Measurements from ENCODE around the gene SMIM24. TPM values are rescaled to one million over a fixed set of nuclear protein-coding genes. Genes with fewer than 3 reads are reported as not detected.

SMIM24 gene
- total and polyA plus RNA-seq, 2 experiments from 2014 or later = 0.22 to 0.63 TPM

DNA sequence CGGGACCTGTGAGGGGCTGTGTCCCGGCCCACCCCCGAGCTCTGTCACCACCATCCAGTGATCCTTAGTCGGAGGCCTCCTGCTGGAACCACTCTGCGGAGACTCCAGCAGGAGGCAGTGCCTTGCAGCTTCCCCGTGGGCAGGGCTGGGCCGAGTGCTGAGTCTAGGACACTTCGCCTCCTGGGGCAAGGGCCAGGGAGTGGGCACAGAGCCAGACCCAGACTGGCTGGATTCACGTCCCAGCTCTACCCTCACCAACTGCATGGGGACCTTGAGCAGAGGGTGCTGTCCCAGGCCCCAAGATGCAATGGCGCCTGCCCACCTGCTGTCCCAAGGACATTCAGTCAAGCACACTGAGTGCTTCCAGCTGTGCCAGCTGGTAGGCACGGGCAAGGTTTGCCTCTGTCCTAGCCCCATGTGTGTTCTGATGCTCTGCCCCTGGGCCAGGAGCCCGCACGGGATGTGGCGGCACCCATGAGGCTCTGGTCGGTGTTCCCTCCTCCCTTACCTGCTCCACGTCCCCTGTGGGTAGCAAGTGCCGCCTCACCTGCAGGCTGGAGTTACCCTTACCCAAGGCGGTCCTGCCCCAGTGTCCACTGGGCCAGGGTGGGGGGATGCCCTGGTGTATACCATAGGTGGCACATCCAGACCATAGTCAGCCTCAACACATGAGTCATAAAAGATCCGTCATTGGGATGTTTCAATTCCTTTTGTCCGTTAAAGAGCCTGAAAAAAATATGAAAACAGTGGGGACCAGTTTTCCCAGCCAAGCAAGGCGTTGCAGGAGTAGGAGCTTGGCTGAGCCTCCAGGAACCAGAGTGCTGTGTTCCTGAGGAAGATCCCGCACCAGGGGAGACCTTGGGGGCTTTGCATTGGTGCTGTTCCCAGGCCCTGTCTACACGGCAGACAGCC is 33.2 kb upstream of the SMIM24 start:
- DNase-seq (ENCODE audit: low read depth in 1 of 2, low spot score in 1 of 2) = no peak
- TF ChIP-seq, protein P1, sequence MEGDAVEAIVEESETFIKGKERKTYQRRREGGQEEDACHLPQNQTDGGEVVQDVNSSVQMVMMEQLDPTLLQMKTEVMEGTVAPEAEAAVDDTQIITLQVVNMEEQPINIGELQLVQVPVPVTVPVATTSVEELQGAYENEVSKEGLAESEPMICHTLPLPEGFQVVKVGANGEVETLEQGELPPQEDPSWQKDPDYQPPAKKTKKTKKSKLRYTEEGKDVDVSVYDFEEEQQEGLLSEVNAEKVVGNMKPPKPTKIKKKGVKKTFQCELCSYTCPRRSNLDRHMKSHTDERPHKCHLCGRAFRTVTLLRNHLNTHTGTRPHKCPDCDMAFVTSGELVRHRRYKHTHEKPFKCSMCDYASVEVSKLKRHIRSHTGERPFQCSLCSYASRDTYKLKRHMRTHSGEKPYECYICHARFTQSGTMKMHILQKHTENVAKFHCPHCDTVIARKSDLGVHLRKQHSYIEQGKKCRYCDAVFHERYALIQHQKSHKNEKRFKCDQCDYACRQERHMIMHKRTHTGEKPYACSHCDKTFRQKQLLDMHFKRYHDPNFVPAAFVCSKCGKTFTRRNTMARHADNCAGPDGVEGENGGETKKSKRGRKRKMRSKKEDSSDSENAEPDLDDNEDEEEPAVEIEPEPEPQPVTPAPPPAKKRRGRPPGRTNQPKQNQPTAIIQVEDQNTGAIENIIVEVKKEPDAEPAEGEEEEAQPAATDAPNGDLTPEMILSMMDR (IDR thresholded peaks at IDR 0.05; ENCODE audit: low read depth, low read length) = no peak
- Histone ChIP-seq H3K27me3 (no peaks in the 10 kb centered on the region), H3K4me1 (ENCODE audit: low read depth) (no peaks in the 10 kb centered on the region), H3K4me3 (no peak overlapping the region), H3K9me3 (ENCODE audit: low read depth) (no peaks in the 10 kb centered on the region), H3K36me3 (no peaks in the 10 kb centered on the region), H3K27ac (no peak overlapping the region)

DNA sequence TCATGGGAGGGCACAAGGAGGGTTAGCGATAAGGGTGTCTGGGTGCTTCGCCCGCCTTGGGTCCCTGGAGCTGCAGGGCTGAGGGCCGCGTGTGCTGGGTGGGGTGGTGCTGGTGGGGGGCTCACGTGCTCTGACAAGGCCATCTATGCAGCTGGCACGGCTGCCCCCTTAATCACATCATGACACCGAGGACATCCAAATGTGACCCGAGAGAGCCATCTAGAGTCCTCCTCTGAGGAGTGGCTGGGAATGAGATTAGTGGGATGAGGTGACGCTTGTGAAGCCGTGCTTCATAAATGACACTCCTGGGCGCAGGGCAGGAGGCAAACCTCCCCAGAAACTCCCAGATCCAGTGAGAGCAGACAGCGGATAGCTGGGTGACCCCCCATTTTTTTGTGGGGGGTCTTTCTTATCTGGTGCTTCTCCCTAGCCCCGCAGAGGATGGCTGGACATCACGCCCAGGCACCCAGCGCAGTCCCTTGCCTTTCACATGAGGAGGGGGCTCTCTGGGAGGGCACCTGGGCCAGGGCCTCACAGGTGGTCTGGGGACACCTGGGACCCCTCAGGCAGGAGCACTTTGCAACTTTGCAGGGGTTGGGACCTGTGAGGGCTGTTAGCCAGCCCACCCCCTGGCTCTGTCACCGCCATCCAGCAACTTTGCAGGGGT is 32.4 kb upstream of the SMIM24 start:
- Histone ChIP-seq H3K27me3 (no peaks in the 10 kb centered on the region), H3K36me3 (no peaks in the 10 kb centered on the region), H3K27ac (no peak overlapping the region), H3K4me1 (ENCODE audit: low read depth) (no peaks in the 10 kb centered on the region), H3K4me3 (no peak overlapping the region), H3K9me3 (ENCODE audit: low read depth) (no peaks in the 10 kb centered on the region)
- TF ChIP-seq, protein P1 (IDR thresholded peaks at IDR 0.05; ENCODE audit: low read depth, low read length) = no peak
- no peak for DNase-seq (ENCODE audit: low read depth in 1 of 2, low spot score in 1 of 2)

DNA sequence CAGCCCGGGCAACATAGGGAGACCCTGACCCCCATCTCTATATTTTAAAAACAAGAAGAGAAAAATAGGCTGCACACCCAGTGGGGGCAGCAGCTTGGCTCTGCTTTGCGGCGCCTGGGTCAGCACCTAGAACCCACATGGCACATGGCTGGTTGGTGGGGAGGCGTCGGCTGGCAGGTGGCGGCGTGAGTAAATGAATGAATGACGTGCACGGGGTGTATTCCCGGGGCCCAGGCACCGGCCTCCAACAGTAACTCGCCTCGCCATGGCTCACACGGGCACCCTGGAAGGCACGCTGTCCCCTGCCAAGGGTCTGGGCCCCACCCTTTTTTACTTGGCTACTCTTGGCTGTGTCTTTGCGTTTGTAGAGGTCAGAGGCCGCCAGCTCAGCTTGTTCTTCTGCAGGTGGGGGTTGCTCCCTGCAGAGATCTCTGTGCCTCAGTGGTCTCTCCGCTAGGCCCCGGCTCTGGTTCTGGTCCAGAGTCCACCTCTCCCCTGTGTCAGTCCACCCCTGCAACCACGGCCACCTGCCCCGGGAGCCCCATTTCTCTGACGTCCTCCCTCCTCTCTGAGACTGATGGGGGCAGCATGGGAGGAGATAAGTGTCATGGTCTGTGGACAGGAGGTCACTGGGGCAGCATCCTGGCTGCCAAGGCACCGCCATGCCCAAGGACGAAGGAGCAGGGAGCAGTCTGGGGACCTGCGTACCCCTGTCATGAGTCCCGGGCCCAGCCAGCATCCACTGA is 31.4 kb upstream of the SMIM24 start:
- no peaks in the 10 kb centered on the region for H3K36me3 ChIP-seq
- no peaks in the 10 kb centered on the region for H3K4me1 ChIP-seq (ENCODE audit: low read depth)
- H3K9me3 ChIP-seq (ENCODE audit: low read depth) = no peaks in the 10 kb centered on the region
- H3K4me3 ChIP-seq = no peak overlapping the region
- H3K27ac ChIP-seq = no peak overlapping the region
- H3K27me3 ChIP-seq = no peaks in the 10 kb centered on the region
- TF ChIP-seq, protein P1 (IDR thresholded peaks at IDR 0.05; ENCODE audit: low read depth, low read length) = no peak
- DNase-seq (ENCODE audit: low read depth in 1 of 2, low spot score in 1 of 2) = no peak

DNA sequence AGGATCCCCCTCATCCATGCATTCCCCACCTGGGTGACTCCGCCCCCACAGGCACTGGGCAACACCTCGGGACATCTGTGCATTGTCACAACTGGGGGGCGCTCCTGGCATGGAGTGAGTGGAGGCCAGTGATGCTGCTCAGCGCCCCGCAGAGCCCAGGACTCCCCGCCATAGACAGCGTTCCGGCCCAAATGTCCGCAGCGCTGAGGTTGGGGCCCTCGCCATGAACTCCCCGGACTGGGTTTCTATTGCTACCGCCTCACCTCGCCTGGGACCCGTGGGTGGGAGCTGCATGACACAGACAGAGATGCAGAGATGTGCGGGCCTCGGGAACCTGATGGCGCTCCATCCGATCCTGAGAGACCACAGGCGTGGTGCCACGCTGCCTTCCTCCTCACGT is 30.4 kb upstream of the SMIM24 start:
- TF ChIP-seq, protein P1 (IDR thresholded peaks at IDR 0.05; ENCODE audit: low read depth, low read length) = no peak
- Histone ChIP-seq H3K27ac (no peak overlapping the region), H3K36me3 (no peaks in the 10 kb centered on the region), H3K9me3 (ENCODE audit: low read depth) (no peaks in the 10 kb centered on the region), H3K4me1 (ENCODE audit: low read depth) (no peaks in the 10 kb centered on the region), H3K27me3 (no peaks in the 10 kb centered on the region), H3K4me3 (no peak overlapping the region)
- no peak for DNase-seq (ENCODE audit: low read depth in 1 of 2, low spot score in 1 of 2)

DNA sequence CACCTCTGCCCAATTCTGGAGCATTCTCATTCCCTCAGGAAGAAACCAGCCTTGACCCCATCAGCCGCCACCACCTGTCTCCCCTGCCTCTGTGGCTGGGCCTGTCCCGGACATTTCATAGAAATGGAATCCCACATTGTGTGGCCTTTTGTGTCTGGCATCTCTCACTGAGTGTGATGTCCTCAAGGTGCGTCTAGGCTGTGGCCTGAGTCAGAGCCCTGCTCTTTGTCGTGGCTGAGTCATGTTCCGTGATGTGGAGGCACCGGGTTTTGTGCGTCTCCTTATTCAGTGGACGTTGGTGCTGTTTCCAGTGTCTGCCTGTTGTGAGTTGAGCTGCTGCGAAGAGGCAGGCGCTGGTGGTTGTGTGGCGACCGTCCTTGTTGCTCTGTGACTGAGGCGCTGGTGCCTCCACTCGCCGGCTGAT is 29.3 kb upstream of the SMIM24 start:
- TF ChIP-seq, protein P1 (IDR thresholded peaks at IDR 0.05; ENCODE audit: low read depth, low read length) = no peak
- Histone ChIP-seq H3K27me3 (no peaks in the 10 kb centered on the region), H3K4me1 (ENCODE audit: low read depth) (no peaks in the 10 kb centered on the region), H3K4me3 (no peak overlapping the region), H3K36me3 (no peaks in the 10 kb centered on the region), H3K27ac (no peak overlapping the region), H3K9me3 (ENCODE audit: low read depth) (no peaks in the 10 kb centered on the region)
- no peak for DNase-seq (ENCODE audit: low read depth in 1 of 2, low spot score in 1 of 2)
